Measurements from ENCODE around the gene PPM1A.

GRCh38 chr14:60215520-60216420 lies 33.3 kb upstream of the PPM1A start:
- TF ChIP-seq CTCF (IDR thresholded peaks at IDR 0.05) = no peak
- no peak for TF ChIP-seq POLR2A (IDR thresholded peaks at IDR 0.05)
